HG03039 (cell line): ENCODE results near the gene DNAH2.

Source experiments
- ATAC-seq: cut with Tn5 transposase; IDR thresholded peaks from one replicate; pipeline ENCODE4 v1.9.1; 2021; ENCODE audit warnings: mild to moderate bottlenecking, moderate library complexity; ENCODE audit not compliant: unreplicated experiment

DNAH2 gene

GRCh38 chr17:7837408-7838088 lies 120.0 kb downstream of the DNAH2 start:
- no peak for ATAC-seq

GRCh38 chr17:7838090-7839075 lies 120.8 kb downstream of the DNAH2 start:
- ATAC-seq = no peak

GRCh38 chr17:7839190-7839875 lies 121.8 kb downstream of the DNAH2 start:
- ATAC-seq = no peak

- ATAC-seq = no peak
Measured at GRCh38 chr17:7839876-7840261, 122.3 kb downstream of the DNAH2 start.

GRCh38 chr17:7840441-7840840 lies 122.9 kb downstream of the DNAH2 start:
- no peak for ATAC-seq

GRCh38 chr17:7840875-7841274 lies 123.3 kb downstream of the DNAH2 start:
- no peak for ATAC-seq

- ATAC-seq = peak; percentile 8
Measured at GRCh38 chr17:7841396-7841914, 123.9 kb downstream of the DNAH2 start.

- ATAC-seq = peak; percentile 24
Measured at GRCh38 chr17:7841915-7842379, 124.4 kb downstream of the DNAH2 start.

GRCh38 chr17:7842380-7843256 lies 125.1 kb downstream of the DNAH2 start:
- ATAC-seq = peak; percentile 25

GRCh38 chr17:7843257-7843535 lies 125.7 kb downstream of the DNAH2 start:
- ATAC-seq = no peak

GRCh38 chr17:7843536-7844291 lies 126.2 kb downstream of the DNAH2 start:
- ATAC-seq = no peak

GRCh38 chr17:7844292-7845154 lies 127.0 kb downstream of the DNAH2 start:
- peak; percentile 28 for ATAC-seq

- no peak for ATAC-seq
Measured at GRCh38 chr17:7845359-7846062, 128.0 kb downstream of the DNAH2 start.

GRCh38 chr17:7846063-7846735 lies 128.7 kb downstream of the DNAH2 start:
- ATAC-seq = no peak

GRCh38 chr17:7846765-7847661 lies 129.5 kb downstream of the DNAH2 start:
- ATAC-seq = no peak

- ATAC-seq = no peak
Measured at GRCh38 chr17:7848131-7848579, 130.6 kb downstream of the DNAH2 start.
